ENCODE data around the gene SLC7A4.

DNA sequence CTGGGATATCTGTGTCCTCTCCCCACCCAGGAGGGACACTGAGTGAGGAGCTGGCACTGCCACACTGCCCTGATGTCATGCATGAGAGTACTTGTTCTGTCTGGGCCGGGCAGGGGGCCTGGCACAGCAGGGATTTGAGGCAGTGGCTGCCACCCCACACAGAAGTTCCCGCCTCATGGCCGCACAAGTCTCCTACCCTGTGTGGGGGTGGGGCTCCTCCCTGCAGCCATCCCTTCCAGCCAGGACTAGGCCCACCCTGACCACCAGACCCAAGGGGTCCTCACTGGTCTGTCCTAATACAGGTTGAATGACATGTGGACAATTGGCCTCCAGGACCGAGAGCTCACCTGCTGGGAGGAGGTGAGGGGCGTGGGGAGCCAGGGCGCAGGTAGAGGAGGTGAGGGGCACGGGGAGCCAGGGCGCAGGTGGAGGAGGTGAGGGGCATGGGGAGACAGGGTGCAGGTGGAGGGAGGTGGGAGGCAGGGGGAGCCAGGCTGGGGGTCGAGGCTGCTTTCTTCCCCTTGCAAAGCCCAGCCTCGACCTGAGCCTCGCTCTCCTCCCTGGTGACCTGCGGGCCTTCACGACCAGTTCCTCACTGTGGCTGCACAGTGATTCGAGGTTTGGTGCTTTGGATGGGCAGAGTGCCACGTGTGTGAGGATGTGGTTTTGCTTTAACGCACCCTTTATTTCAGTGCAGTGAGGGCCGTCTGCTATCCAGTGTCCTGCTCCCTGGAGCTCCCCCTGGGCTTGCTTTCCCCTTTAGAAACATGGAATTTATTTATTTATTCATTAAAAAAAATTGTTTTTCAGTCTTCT, 42.8 kb downstream of the SLC7A4 start:
- TF ChIP-seq EP300 (conservative IDR thresholded peaks at IDR 0.05; ENCODE audit: poor library complexity, severe bottlenecking) (no peak), TAF1 (IDR thresholded peaks at IDR 0.05; ENCODE audit: low read depth) (no peak), POLR2AphosphoS5 (IDR thresholded peaks at IDR 0.05) (no peak), RAD21 (conservative IDR thresholded peaks at IDR 0.05) (no peak), MXI1 (conservative IDR thresholded peaks at IDR 0.05; ENCODE audit: poor library complexity, severe bottlenecking) (no peak), EZH2 (IDR thresholded peaks at IDR 0.05; ENCODE audit: borderline replicate concordance, insufficient read depth, low read length, poor library complexity, severe bottlenecking) (no peak), SMC3 (conservative IDR thresholded peaks at IDR 0.05; ENCODE audit: poor library complexity) (no peak)
- TF ChIP-seq, protein P1, sequence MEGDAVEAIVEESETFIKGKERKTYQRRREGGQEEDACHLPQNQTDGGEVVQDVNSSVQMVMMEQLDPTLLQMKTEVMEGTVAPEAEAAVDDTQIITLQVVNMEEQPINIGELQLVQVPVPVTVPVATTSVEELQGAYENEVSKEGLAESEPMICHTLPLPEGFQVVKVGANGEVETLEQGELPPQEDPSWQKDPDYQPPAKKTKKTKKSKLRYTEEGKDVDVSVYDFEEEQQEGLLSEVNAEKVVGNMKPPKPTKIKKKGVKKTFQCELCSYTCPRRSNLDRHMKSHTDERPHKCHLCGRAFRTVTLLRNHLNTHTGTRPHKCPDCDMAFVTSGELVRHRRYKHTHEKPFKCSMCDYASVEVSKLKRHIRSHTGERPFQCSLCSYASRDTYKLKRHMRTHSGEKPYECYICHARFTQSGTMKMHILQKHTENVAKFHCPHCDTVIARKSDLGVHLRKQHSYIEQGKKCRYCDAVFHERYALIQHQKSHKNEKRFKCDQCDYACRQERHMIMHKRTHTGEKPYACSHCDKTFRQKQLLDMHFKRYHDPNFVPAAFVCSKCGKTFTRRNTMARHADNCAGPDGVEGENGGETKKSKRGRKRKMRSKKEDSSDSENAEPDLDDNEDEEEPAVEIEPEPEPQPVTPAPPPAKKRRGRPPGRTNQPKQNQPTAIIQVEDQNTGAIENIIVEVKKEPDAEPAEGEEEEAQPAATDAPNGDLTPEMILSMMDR (IDR thresholded peaks at IDR 0.05; ENCODE audit: poor library complexity, severe bottlenecking) = no peak
- TF ChIP-seq, protein P2, sequence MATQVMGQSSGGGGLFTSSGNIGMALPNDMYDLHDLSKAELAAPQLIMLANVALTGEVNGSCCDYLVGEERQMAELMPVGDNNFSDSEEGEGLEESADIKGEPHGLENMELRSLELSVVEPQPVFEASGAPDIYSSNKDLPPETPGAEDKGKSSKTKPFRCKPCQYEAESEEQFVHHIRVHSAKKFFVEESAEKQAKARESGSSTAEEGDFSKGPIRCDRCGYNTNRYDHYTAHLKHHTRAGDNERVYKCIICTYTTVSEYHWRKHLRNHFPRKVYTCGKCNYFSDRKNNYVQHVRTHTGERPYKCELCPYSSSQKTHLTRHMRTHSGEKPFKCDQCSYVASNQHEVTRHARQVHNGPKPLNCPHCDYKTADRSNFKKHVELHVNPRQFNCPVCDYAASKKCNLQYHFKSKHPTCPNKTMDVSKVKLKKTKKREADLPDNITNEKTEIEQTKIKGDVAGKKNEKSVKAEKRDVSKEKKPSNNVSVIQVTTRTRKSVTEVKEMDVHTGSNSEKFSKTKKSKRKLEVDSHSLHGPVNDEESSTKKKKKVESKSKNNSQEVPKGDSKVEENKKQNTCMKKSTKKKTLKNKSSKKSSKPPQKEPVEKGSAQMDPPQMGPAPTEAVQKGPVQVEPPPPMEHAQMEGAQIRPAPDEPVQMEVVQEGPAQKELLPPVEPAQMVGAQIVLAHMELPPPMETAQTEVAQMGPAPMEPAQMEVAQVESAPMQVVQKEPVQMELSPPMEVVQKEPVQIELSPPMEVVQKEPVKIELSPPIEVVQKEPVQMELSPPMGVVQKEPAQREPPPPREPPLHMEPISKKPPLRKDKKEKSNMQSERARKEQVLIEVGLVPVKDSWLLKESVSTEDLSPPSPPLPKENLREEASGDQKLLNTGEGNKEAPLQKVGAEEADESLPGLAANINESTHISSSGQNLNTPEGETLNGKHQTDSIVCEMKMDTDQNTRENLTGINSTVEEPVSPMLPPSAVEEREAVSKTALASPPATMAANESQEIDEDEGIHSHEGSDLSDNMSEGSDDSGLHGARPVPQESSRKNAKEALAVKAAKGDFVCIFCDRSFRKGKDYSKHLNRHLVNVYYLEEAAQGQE (IDR thresholded peaks at IDR 0.05; ENCODE audit: borderline replicate concordance) = no peak
